Ascending aorta (tissue), 2 donors: ENCODE measurements around the gene ADIPOR1. TPM values are rescaled to one million over a fixed set of nuclear protein-coding genes. Genes with fewer than 3 reads are reported as not detected.
"Not testable (repeated sequence)": the region's sequence is repeated elsewhere in the genome, so short reads cannot be mapped to it uniquely, and the experiment has no call there.

Experiments used
- DNase-seq, 2 donors: peaks; one replicate each; pipeline ENCODE4 v3.0.0-alpha.2; 2019; ENCODE audit warnings: low spot score in 2 of 2
- H3K27ac ChIP-seq, 2 donors: fragments of 200-600 bp; sonication (generic); one replicate each; pipeline ENCODE4 v1.5.1; 2016 to 2017; ENCODE audit warnings: mild to moderate bottlenecking in 1 of 2
- H3K27me3 ChIP-seq: fragments of 200-600 bp; sonication (generic); one replicate; pipeline ENCODE4 v1.5.1; 2017
- H3K36me3 ChIP-seq, 2 donors: fragments of 200-600 bp; sonication (generic); one replicate each; pipeline ENCODE4 v1.5.1; 2016
- H3K4me1 ChIP-seq, 2 donors: fragments of 200-600 bp; sonication (generic); one replicate each; pipeline ENCODE4 v1.5.1; 2016 to 2017; ENCODE audit warnings: mild to moderate bottlenecking in 1 of 2
- H3K4me3 ChIP-seq, 2 donors: fragments of 200-600 bp; sonication (generic); one replicate each; pipeline ENCODE4 v1.5.1; 2016 to 2017; ENCODE audit warnings: mild to moderate bottlenecking in 1 of 2
- H3K9me3 ChIP-seq, 2 donors: fragments of 200-600 bp; sonication (generic); one replicate each; pipeline ENCODE4 v1.5.1; 2016
- intact Hi-C: fragments of 100-400 bp; cut with DNase I; formaldehyde crosslinking; loops from one replicate; pipeline ENCODE4 v1.15.1; 2023
- total RNA-seq: library from RNA; depleted of rRNA; stranded (reverse); fragments of >200 nt; gene quantifications from one replicate; pipeline ENCODE4 v1.1.0, GENCODE V29; 2016
- TF ChIP-seq, protein P1 (sequence below), 3 experiments: fragments of 200-600 bp in 2 of 3; fragments of 450-650 bp in 1 of 3; sonication (generic) in 2 of 3; IDR thresholded peaks; one replicate each; pipeline ENCODE4 v1.5.1; 2016 to 2019; ENCODE audit warnings: antibody characterized with exemption in 3 of 3, mild to moderate bottlenecking in 1 of 3, moderate library complexity in 1 of 3

ADIPOR1 gene
- total RNA-seq, 1 donor from 2014 or later: 67.9 TPM

DNA sequence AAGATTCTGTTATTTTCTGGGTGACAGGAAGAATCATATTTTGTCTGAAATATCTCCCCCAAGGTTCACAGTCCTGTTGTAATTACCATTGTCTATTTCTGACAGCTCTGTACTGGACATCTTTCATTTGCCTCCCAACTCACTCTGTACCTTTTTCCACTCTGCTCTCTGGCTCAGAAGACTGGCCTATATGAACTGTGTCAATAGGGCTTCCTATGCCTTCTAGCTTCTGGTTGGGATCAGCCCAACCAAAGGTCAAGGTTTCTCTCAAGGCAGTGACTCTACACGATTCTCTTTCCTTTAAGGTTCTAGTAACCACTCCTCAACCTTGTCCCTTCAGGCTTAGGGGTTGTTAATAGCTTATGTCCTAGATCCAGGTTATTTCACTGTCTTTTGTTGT, 48.6 kb downstream of the ADIPOR1 start:
- Histone ChIP-seq H3K36me3 (peaks cover 53 to 89% of the 10 kb centered on the region in 2 donors), H3K27ac (no peak overlapping the region), H3K4me3 (no peak overlapping the region), H3K9me3 (no peaks in the 10 kb centered on the region), H3K27me3 (no peaks in the 10 kb centered on the region), H3K4me1 (no peaks in the 10 kb centered on the region)
- TF ChIP-seq, protein P1, sequence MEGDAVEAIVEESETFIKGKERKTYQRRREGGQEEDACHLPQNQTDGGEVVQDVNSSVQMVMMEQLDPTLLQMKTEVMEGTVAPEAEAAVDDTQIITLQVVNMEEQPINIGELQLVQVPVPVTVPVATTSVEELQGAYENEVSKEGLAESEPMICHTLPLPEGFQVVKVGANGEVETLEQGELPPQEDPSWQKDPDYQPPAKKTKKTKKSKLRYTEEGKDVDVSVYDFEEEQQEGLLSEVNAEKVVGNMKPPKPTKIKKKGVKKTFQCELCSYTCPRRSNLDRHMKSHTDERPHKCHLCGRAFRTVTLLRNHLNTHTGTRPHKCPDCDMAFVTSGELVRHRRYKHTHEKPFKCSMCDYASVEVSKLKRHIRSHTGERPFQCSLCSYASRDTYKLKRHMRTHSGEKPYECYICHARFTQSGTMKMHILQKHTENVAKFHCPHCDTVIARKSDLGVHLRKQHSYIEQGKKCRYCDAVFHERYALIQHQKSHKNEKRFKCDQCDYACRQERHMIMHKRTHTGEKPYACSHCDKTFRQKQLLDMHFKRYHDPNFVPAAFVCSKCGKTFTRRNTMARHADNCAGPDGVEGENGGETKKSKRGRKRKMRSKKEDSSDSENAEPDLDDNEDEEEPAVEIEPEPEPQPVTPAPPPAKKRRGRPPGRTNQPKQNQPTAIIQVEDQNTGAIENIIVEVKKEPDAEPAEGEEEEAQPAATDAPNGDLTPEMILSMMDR (IDR thresholded peaks at IDR 0.05): no peak
- DNase-seq: no peak
- intact Hi-C loops: no loop called here

DNA sequence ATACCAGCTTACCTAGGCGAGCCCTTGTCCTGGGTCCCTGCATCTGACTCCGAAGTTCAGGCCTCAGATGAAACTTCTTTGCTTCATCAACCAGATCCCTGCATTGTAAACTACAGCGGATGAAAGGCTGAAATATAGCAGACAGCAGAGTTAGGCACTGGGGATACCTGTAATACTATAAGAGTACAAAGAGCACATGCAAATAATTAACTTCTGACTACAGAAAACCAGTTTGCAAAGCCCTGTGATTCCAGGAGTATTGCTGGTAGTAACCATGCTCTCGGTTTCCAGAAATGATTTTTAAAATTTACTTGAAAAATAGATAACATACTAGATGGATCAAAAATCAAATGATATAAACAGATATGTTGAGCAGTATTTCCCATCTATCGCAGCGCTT, 49.1 kb downstream of the ADIPOR1 start:
- no peak overlapping the region for H3K4me3 ChIP-seq
- intact Hi-C loops: no loop called here
- no peak overlapping the region for H3K27ac ChIP-seq
- H3K9me3 ChIP-seq: no peaks in the 10 kb centered on the region
- no peaks in the 10 kb centered on the region for H3K27me3 ChIP-seq
- H3K36me3 ChIP-seq: peaks cover 48 to 89% of the 10 kb centered on the region in 2 donors
- TF ChIP-seq, protein P1 (IDR thresholded peaks at IDR 0.05): no peak
- no peak for DNase-seq
- H3K4me1 ChIP-seq: no peaks in the 10 kb centered on the region

DNA sequence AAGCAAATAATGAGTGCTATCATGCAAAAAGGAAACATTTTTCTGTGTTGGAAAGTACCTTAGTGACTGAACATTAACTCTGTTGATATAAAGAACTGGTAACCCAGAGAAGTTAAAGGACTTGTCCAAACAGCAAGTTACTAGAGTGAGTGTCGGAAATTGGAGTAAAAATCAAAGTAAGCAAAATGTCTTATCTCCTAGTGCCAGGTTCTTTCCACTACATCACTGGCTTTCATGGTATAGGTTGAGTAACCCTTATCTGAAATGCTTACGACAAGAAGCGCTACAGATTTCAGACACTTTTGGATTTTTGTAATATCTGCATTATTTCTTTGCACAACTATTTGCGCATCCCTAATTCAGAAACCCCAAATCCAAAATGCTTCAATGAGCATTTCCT, 52.8 kb downstream of the ADIPOR1 start:
- H3K36me3 ChIP-seq: peaks cover 55 to 69% of the 10 kb centered on the region in 2 donors
- intact Hi-C loops: no loop called here

DNA sequence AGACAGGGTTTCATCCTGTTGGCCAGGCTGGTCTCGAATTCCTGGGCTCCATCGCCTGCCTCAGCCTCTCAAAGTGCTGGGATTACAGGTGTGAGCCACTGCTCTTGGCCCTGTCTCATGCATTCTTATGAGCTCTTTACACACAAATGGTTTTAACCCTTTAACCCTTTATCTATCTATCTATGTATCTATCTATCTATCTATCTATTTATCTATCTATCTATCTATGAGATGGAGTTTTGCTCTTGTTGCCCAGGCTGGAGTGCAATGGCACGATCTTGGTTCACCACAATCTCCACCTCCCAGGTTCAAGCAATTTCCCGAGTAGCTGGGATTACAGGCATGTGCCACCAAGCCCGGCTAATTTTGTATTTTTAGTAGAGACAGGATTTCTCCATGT, 54.3 kb downstream of the ADIPOR1 start:
- intact Hi-C loops, H3K27ac ChIP-seq, DNase-seq, H3K4me1 ChIP-seq, H3K27me3 ChIP-seq, H3K4me3 ChIP-seq, H3K9me3 ChIP-seq: not testable (repeated sequence)
- peaks cover 48 to 63% of the 10 kb centered on the region in 2 donors for H3K36me3 ChIP-seq

More for the DNA sequence above, 52.8 kb downstream of the ADIPOR1 start:
- Histone ChIP-seq H3K4me3 (no peak overlapping the region), H3K9me3 (no peaks in the 10 kb centered on the region), H3K4me1 (no peaks in the 10 kb centered on the region), H3K27me3 (no peaks in the 10 kb centered on the region), H3K27ac (no peak overlapping the region)
- TF ChIP-seq, protein P1 (IDR thresholded peaks at IDR 0.05): no peak
- no peak for DNase-seq

DNA sequence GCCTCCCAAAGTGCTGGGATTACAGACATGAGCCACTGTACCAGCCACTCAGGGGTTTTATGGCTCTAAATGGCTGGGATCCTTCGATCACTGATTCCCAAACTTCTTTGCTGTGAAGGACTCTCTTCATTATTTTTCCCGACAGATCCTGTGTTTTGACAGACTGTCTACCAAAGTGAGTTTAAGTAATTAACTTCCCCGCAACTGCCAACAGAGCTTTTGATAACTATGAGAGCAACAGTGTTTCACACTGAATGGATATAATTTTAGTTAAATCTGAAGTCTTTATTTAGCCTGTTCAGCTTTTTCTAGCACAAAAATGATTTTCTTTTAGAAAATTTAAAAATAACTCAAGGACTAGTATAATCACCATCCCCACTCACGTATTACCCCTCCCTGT, 56.6 kb downstream of the ADIPOR1 start:
- no peaks in the 10 kb centered on the region for H3K27me3 ChIP-seq
- intact Hi-C loops: no loop called here
- H3K4me1 ChIP-seq: no peaks in the 10 kb centered on the region
- no peak overlapping the region for H3K4me3 ChIP-seq
- no peak overlapping the region for H3K27ac ChIP-seq
- no peak for DNase-seq
- H3K36me3 ChIP-seq: peaks cover 41 to 59% of the 10 kb centered on the region in 2 donors
- H3K9me3 ChIP-seq: no peaks in the 10 kb centered on the region
- TF ChIP-seq, protein P1 (IDR thresholded peaks at IDR 0.05): no peak

DNA sequence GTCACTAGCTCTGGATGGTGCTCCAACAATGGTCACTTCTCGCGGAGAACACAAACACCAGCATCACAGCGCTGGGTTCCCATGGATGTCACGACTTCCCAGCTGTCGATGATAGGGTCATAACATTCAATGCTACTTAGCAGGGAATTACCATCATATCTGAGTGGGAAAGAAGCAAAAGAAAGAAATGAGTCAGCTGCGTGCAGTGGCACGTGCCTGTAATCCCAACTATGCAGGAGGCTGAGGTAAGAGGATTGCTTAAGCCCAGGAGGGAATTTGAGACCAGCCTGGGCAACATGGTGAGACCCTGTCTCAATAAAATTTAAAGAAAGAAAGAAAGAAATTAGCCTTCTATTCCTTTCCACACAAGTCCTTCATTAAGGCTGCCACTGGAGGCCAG, 65.6 kb downstream of the ADIPOR1 start:
- intact Hi-C loops: no loop called here
- H3K27me3 ChIP-seq: no peaks in the 10 kb centered on the region
- no peaks in the 10 kb centered on the region for H3K9me3 ChIP-seq
- TF ChIP-seq, protein P1 (IDR thresholded peaks at IDR 0.05): no peak
- H3K4me1 ChIP-seq: peaks cover 0 to 10% of the 10 kb centered on the region in 2 donors
- H3K4me3 ChIP-seq: no peak overlapping the region
- H3K27ac ChIP-seq: no peak overlapping the region
- peaks cover 48 to 55% of the 10 kb centered on the region in 2 donors for H3K36me3 ChIP-seq
- DNase-seq: no peak

Other genes starting within 250 kb of the ADIPOR1 start
- gene SYT2, start 247.9 kb downstream of the ADIPOR1 start, total RNA-seq: not detected
- 61.7 TPM for gene KDM5B, start 149.9 kb downstream of the ADIPOR1 start, total RNA-seq
- gene PCAT6, start 147.4 kb downstream of the ADIPOR1 start, total RNA-seq: not detected
- gene RABIF, start 69.2 kb downstream of the ADIPOR1 start, total RNA-seq: 1.9 TPM
- gene KLHL12, start 31.1 kb downstream of the ADIPOR1 start, total RNA-seq: 17.8 TPM
- 97.4 TPM for gene CYB5R1, start 8.9 kb upstream of the ADIPOR1 start, total RNA-seq
- gene TMEM183A, start 49.1 kb upstream of the ADIPOR1 start, total RNA-seq: 44.6 TPM
- gene PPFIA4, start 68.2 kb upstream of the ADIPOR1 start, total RNA-seq: 22.2 TPM
- not detected for gene MYOG, start 127.7 kb upstream of the ADIPOR1 start, total RNA-seq
- 2.0 TPM for gene ADORA1, start 169.4 kb upstream of the ADIPOR1 start, total RNA-seq
- gene MYBPH, start 217.5 kb upstream of the ADIPOR1 start, total RNA-seq: not detected
- 73.8 TPM for gene CHI3L1, start 228.4 kb upstream of the ADIPOR1 start, total RNA-seq